D341Med (cell line): Measurements from ENCODE around the gene TUBA4B.
"Not testable (repeated sequence)": the region's sequence is repeated elsewhere in the genome, so short reads cannot be mapped to it uniquely, and the experiment has no call there.

Experiments used
- DNase-seq: peaks from one replicate; pipeline ENCODE4 v3.0.0; 2012; ENCODE audit warnings: low spot score

Gene TUBA4B

DNA sequence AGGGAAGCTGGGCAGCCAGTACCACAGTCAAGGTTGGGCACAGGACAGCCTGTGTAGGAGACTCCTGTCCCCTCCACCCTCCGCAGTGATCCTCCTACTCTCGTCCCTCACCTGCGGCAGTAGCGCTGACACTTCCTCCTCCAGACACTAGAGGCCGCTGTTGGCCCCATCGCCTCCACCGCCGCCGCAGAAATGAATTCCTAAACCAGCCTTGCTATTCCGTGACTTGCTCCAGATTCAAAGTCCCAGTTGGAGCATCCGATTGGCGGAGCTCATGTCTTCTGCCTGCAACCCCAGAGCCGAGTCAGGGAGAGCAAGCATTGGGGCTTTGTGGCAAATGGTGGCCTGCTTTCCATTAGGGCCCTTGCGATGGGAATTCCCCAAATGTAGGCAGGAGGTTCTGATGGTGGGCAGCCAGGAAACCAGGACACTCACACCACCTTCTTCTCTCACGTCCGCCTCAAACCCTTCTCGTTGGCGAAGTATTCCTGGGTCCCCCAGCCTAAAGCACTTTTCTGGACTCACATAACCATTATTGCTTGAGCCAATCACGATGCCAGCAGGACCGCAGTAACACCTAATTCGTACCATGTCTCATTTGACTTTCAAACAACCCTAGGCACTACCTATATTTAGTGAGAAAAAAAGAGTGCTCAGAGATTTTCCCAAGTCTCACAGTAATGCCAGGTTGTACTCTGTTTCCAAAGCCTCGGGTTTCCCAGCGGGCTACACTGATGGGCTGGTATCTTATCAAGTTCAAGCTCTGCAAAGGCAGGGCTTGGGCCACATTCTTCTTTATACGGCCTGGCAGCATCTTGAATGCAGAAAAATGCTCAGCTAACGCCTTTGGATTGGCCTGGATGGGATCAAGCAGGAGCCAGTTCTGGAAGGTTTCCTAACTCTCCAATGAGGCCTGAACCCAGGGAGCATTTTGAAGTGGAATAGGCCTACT, 24.9 kb downstream of the TUBA4B start:
- DNase-seq, result peak; percentile 83

DNA sequence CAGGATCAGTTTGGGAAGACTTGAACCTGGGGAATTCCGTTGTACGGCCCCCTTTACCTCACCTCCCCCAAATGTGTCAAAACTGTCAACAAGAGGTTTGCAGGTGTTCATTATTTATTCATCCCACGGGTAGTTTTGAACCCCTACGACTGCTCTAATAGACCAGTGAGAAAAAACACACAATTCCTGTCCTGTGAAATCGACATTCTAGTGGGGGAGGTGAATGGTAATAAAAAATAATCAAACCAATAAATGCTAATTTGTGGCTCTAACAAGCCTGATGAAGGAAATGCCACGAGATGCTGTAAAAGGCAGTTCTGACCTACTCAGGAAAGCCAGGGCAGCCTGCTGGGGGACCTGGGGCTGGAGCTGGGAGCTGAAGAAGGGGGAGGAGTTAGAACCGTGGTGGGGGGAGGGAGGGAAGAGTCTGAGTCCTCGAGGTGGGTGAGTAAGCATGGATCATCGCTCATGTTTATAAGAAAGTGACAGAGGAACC, 25.7 kb downstream of the TUBA4B start:
- DNase-seq, result no peak

DNA sequence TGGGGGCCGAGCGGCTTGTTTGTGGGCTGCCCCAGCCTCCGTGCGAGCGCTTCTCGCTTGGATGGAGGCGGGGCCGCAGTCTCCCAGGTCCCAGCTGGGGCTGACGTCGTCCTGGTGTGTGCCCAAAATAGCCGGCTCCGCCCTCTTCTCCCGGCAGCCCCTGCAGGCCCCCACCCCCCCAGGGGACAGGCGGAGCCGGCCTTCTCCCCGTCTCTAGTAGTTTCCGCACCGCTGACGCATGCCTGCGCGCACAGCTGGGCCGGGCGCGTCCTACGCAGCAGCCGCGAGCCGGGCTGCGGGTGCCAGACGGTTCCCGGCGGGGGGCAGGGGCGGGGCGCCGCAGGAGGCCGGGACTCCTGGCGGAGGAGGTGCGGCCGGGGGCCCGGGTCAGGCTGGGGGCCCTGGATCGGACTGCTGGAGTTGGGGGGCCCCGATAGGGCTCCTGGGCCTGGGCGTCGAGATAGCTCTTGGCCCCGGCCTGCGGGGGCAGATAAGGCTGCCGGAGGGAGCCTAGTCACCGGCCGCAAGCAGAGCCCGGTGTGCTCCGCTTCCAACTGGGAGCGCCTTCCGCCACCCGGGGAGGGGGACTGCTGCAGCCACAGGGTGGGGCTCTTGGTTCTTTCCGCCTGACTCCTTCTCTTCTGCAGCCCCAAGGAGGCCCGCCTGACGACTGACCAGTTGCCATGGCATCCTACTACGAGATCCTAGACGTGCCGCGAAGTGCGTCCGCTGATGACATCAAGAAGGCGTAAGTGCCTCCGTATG, 26.3 kb downstream of the TUBA4B start, which contains the start of gene DNAJB2:
DNAJB2 (plus strand) TSS at position 216 of the 765 bp plus-strand sequence; CDS start at position 684, 468 bp downstream.
- peak; percentile 98 for DNase-seq

DNA sequence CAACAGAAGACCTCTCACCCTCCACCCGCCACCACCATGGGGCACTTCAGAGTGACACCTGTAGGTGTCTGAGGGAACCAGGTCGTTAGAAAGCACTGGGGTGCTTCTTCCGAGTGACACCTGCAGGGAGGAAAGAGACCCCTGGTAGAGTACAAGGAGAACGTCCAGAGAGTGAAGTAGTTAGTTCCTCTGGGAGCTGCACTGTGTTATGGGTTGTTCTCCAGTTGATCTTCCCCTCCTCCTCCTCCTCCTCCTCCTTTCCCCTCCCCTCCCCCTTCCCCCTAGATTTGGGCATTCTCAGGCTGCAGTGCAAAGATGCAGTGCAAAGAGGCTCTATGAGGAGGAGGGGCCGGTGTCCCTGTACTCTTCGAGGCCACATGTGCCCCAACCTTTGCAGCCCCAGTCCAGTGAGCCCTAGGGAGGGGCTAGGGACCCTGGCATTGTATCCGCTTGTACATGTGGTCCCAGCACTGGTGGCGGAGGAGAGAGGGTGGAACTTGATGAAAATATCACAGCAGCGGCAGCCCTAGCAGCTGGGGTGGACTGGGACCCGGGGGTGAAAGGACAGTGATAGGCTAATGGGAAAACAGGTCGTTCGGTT, 27.0 kb downstream of the TUBA4B start:
- DNase-seq, result peak; percentile 37

DNA sequence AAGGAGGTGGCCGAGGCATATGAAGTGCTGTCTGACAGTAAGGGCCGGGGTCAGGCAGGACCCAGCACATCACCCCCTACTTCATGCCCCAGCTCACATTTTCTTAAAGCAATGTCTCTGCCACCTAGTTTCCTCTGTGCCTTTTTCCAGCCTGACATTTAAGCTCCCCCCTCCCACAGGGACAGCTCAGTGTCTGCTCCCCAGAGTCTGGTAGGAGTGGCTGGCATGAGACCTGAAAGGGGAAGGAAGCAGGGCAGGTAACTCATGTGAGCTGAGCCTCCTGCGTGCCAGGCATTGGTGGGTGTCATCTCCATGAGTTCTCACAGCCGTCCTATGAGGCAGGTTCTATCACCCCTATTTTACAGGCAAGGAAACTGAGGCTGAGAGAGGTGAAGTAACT, 27.6 kb downstream of the TUBA4B start:
- DNase-seq, result peak; percentile 7

DNA sequence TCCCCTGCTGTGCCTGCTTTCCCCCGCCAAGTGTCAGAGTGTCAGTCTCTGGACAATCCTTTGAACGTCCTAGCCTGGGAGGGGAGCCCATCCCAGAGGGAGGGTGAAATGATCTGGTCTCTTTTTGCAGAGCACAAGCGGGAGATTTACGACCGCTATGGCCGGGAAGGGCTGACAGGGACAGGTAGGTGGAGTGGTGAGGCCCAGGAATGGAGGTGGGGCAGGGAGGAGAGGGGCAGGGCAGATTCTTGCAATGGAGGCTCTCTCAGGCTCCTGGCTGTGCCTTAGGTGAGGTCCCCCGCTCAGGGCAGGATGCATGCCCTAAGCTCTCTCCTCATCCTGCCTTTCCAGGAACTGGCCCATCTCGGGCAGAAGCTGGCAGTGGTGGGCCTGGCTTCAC, 28.5 kb downstream of the TUBA4B start:
- DNase-seq, result no peak

DNA sequence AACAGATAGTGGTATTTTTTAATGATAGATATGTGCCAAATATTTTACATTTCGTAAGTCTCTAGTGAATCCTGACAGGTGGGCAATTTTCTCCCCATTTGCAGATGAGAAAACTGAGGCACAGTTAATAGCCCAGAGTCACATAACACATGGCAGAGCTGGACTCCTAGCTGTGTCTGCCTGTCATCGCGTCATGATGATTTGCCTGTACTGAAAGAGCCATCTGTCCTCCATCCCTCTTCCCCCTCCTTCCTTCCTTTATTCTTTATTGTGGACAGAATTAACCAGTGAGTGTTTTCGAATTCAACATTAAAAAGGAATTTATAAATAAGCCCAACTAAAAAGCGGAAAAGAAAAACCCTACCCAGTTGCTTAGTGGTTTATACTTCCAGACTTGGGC, 29.3 kb downstream of the TUBA4B start:
- no peak for DNase-seq

DNA sequence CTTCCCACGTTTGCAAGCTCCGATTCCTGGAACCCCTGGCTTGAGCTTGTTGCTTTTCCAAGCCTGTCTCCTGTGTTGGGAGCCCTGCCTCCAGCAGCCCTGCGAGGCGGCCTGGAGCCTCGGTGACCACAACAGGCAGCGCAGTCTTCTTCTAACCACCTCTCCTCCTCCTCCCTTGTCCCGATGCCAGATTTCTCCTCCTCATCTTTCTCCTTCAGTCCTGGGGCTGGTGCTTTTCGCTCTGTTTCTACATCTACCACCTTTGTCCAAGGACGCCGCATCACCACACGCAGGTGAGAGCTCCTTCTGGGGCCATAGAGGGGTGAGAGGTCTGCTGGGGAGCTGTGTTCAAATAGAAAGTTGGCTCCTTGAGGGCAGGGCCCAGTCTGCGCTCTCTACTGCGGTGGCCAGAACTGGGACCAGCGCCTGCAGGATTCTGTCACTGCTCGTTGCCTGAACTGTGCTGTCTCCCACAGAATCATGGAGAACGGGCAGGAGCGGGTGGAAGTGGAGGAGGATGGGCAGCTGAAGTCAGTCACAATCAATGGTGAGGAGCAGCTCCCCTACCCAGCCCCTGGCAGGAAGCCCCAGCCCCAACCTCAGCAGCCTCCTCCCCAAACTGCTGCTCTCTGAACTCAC, 30.0 kb downstream of the TUBA4B start:
- DNase-seq, result no peak

DNA sequence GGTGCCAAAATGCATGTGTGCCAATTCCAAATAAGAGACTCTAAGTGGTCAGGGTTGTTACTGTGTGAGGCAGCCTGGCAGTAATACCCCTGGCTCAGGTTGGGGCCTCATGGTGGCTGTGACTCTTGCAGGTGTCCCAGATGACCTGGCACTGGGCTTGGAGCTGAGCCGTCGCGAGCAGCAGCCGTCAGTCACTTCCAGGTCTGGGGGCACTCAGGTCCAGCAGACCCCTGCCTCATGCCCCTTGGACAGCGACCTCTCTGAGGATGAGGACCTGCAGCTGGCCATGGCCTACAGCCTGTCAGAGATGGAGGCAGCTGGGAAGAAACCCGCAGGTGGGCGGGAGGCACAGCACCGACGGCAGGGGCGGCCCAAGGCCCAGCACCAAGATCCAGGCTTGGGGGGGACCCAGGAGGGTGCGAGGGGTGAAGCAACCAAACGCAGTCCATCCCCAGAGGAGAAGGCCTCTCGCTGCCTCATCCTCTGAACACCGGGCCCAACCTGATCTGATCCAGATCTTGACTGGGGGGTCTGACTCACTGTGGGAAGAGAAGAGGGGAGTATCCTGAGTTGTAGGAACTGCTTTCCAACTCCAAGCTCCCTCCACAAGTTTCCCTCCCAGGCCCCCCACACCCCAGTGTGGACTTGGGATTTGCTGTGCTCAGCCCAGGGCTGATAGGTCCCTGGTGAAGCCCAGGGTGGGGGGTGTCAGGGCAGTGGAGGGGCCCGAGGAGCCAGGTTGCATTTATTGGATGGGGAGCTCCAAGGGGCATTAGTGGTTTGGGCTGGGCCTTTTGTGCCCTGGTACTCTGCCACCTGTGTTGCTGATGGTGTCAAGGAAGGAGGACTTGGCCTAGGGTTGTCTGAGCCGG, 31.7 kb downstream of the TUBA4B start:
- DNase-seq, result no peak

DNA sequence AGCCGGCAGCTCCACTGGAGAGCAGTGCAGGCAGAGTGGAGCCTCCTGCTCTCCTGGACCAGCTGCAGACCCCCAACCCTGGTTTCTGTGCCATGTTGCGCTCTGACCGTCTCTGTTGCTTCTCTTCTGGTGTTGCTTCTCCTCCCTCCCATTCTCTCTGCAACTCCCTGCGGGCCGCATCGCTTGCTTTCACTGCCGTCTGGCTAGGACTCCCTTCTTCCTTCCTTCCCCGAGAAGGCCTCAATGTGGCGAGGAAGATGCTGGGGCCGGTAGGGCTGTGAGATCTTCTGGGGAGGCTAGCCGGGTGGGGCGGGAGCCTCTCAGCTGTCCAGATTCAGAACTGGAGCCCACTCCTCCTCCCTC, 32.3 kb downstream of the TUBA4B start:
- DNase-seq, result no peak

DNA sequence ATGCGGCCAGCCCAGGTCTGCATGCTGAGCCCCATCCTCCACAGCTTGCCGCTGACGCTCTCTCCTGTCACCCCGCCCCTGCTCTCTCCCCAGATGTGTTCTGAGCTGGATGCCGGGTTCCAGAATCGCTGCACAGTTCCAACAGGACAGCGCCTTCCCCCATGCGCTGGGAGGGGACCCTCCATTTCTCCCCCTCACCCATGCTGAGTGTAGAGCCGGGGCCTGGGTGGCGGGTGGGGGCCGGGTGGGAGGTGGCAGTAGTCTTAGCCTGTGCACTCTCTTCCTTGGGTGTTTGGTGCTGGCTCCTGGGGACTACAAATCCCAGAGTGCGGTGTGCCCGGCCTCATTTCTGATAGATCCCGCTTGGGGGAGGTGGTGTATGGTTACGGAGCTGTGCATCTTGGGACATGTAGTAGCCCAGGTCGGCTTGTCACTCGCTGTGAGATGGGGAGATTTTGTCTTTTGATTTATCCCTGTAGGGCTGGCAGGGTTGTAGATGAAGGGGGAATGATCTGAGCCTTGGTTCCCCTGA, 32.9 kb downstream of the TUBA4B start:
- DNase-seq, result no peak

DNA sequence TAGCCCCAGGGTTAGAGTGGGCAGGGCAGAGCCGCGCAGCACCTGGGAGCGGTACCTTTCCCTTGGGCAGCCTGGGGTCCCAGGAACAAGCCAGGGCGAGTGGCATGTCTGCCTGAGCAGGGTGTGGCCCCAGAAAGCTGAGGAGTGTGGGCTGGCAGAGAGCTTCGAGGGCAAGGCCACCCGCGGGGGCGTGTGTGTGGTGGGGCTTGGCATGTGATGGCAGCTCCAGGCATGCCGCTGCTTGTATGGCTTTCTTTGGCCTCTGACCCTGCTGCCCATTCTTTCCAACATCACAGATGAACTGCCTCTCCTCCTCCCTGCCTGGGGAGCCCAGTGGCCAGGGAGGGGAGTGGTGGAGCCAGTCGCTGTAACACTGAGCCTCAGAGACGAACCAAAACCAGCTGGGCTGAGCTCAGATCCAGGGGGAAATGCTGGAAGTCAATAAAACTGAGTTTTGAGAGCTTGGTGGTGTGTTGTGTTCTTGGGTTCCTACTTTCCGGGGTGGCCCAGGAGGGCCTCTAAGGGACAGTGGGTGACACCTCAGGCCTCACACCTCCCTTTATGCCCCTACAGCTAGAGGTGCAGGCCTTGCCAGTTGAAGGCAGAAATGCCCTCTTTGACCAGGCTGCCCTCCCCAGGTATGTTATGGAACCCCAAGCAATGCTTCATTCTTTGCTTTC, 33.5 kb downstream of the TUBA4B start:
- DNase-seq, result no peak

DNA sequence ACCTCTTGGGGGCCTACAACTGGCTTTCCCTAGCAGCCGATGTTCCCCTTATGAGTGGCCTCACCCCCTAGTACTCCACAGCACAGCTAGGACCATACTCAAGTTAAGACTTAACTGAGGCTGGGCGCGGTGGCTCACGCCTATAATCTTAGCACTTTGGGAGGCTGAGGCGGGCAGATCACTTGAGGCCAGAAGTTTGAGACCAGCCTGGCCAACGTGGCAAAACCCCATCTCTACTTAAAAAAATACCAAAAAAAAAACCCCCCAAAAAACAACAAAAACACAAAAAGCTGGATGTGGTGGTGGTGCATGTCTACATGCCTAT, 34.0 kb downstream of the TUBA4B start:
- DNase-seq, result not testable (repeated sequence)

DNA sequence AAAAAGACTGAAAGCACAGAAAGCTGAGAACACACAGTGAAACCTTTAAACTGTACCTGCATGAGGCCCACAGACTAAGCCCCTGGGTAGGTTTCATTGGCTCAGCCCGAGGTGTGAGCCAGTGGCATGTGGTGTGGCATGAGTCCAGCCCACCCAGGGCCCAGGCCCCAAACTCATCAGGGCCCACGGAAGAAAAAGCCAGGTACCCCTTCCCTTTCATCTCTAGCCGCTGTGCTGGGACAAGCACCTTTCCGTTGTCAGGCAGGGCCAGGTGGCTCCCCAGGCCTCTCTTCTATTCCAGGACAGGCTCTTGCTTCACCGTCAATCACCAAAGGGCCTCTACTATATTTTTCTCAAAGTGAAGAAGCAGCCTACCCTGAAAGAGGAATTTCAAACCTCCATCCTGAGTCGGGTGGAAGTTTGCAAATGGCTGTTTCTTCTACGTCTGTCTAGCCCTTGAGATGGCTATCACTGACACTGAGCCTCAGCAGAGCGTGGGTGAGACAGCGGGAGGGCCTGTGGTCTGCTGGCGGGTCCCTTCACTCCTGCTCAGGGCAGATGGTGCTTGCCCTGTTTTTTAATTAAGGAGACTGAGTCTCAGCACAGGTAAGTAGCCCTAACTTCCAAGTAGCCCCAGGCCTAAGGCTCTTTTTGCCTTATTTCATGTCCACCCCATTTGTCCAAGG, 34.7 kb downstream of the TUBA4B start:
- DNase-seq, result no peak

DNA sequence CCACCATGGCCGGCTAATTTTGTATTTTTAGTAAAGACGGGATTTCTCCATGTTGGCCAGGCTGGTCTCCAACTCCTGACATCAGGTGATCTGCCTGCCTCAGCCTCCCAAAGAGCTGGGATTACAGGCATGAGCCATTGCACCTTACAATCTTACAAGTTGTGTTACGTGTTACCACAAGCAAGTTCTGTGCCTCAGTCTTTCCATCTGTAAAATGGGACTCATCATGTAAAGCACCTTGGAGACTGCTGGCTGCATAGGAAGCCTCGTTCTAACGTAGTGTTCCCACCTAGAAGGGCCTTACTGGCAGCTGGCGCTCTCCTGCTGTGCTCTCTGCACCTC, 36.1 kb downstream of the TUBA4B start:
- no peak for DNase-seq

DNA sequence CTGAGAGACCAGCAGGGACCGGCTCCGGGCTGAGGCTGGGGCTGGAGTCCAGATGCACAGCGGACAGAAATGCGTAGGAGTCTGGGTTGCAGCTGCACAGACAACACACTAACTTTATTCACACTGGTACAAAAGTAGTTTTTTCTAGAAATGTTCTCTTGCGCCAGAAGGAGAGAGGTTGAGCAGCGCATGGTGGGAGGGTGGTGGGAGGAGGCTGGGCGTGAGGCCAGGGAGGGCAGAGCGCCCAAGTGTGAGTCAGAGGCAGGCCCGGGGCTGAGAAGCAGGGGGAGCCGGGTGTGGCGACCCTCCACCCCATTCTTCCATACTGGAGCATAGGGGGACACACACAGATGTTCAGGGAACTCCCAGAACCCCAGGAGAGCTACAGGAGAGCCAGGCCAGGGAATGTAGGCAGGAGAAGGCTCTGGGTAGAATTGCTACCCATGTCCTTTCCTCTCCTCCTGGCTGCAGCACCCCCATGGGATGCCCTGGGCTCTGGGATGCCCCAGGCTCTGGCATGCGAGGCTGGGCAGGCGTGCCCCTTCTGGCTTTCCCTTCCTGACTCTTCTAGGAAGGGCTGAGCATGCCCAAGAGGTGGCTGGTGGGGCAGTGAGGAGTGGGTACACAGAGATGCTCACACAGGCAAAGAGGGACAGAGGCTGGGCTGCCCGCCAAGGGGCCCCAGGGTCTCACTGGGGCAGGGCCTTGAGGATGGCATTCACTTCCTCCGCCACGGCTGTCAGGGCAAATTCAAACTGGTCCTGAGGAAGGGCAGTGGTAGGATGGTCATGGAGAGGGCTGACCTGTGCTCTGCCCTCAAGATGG, 36.7 kb downstream of the TUBA4B start:
- peak; percentile 21 for DNase-seq

DNA sequence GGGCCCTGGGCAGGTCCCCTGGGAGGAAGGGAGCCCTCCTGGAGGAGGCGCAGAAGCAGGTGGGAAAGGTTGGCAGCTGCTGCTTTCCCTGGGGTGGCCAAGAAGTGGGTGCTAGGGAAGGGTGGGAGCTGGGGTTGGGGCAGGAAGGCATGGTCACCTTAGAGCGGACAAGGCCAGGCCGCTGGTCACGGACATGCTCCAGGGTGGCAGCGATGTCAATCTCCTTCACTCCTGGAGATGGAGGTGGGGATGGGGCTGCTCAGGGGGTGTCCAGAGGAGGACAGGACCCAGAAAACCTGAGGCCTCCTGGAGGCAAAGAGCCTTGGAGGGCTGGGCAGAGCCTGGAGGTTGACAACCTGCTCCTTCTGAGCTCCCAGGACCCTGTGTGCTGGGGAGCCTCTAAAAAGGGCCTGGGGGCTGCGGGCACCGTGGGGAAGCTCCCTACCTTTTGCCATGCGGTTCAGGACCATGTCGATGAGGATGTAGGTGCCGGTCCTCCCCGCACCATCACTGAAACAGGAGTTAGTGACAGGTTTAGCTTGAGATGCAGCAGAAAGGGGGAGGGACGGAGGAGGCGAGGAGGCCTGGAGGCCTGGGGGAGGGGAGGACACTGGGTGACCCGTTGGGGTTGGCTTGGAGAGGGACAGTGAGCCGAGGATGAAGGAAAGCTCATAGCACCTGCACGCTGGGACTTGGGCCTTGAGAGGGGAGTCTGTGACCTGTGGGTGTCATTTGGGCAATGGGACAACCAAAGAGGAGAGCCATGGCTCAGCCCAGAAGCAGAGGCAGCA, 37.5 kb downstream of the TUBA4B start:
- no peak for DNase-seq

DNA sequence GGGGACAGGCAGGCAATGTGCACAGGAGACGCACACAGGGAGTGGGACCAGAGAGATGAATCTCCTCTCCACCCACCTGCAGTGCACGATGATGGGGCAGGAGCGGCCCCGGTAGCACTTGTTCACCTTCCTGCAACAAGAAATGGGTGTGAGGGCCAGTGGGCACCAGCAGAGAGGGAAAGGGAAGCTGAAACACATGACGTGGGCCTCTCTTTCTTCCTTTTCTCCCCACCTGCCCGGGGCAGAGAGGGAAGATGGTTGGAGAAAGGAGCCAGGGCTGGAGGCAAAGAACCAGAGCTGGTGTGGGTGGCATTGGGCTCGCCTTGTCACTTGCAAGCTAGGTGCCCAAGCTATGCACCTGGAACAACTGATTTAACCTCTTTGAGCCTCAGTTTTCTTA, 38.4 kb downstream of the TUBA4B start:
- no peak for DNase-seq
